ENCODE data around the gene FKBP5. TPM values are rescaled to one million over a fixed set of nuclear protein-coding genes. Genes with fewer than 3 reads are reported as not detected.
A peak's percentile ranks its signal among the peaks of the same experiment; 100 is the strongest.

Gene FKBP5
- total and polyA plus RNA-seq, 2 of the 4 experiments (the other 2 are of a cell fraction), result 6.8 to 7.0 TPM

DNA sequence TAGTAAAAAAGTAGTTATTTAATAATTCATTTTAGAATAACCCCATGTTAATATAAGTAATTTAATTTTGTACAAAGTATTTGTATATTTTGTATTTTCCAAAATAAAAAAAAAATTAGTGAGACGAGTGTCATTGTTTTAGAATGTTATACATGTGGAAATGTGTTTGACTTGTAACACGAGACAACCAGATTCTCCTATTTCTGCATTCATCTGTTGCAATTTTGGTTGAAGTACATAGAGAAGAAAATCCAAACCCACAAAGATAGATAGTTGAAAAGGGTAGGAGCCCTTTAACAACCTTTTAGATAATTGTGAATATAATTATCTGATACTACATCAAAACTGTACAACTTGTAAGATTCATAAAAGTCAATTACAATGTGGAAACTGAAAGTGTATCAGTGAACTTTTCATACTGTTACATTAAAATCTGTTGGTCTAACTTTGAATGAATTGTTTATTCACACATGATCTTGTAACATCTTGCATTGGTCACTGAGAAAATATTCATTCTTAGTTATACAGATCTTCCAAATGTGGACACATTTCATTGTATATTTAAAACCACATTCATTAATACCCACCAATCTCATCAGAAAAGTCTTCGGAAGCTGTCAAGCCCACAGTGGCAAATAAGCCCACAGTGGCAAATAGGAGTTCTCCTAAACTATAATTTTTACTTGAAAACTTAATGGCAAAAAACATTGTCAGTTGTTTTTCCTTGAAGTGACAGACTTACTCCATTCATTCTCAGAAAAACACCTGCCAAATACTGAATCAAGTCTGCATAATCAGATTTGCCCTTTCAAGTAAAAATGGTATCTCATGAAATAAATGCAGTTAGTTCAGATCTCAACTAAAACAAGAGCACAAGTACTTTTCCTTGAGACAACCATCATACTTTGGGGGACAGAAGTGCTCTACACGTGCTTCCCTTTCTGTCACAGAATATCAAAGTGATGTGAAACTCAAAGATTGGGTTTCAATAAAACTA, 52.8 kb downstream of the FKBP5 start:
- no TSS peak for BruUV-seq (replicated peaks)
- no peaks in the 10 kb centered on the region; a peak in 1 of 4 replicates for H3K79me1 ChIP-seq (ENCODE audit: low read depth in 1 of 2, low read length in 2 of 2)
- H3K36me3 ChIP-seq (ENCODE audit: control insufficient read depth, insufficient read depth, low read length), result no peaks in the 10 kb centered on the region
- WGBS, 2 experiments (ENCODE audit: extremely low coverage in 2 of 2, insufficient read length in 1 of 2), result no CpG with 5 or more reads among the region's 4 CpGs
- peak; percentile 4; the same call in 1 of the 2 replicates for TF ChIP-seq CEBPB (IDR thresholded peaks at IDR 0.05; ENCODE audit: low read depth, low read length)
- TF ChIP-seq, protein P1, sequence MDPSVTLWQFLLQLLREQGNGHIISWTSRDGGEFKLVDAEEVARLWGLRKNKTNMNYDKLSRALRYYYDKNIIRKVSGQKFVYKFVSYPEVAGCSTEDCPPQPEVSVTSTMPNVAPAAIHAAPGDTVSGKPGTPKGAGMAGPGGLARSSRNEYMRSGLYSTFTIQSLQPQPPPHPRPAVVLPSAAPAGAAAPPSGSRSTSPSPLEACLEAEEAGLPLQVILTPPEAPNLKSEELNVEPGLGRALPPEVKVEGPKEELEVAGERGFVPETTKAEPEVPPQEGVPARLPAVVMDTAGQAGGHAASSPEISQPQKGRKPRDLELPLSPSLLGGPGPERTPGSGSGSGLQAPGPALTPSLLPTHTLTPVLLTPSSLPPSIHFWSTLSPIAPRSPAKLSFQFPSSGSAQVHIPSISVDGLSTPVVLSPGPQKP (IDR thresholded peaks at IDR 0.05; ENCODE audit: borderline replicate concordance, low read depth, low read length), result no peak
- peak; percentile 58 for ATAC-seq (ENCODE audit: low read depth)
- dilution Hi-C loops (cut with HindIII; ENCODE audit: low sequenced_read_pairs, unreplicated experiment) (no loop called here), intact Hi-C loops (cut with micrococcal nuclease) (no loop called here), in situ Hi-C loops (cut with MboI; ENCODE audit: low sequenced_read_pairs) (no loop called here)
- no peak overlapping the region for H2AK9ac ChIP-seq (replicated peaks; ENCODE audit: low read depth, low read length, poor library complexity)
- H3K27ac ChIP-seq (ENCODE audit: insufficient read depth, low read length), result peak overlapping the region; percentile 32; the same call in 1 of the 2 replicates
- no peaks in the 10 kb centered on the region for H3K9me3 ChIP-seq (ENCODE audit: control insufficient read depth, insufficient read depth, low read length)
- ChIA-PET CTCF (no interaction called here), POLR2A (ENCODE audit: unreplicated experiment) (no interaction called here)
- H3K56ac ChIP-seq (ENCODE audit: extremely low read depth, insufficient read depth, low read length), result no peak overlapping the region
- no peak overlapping the region for H2BK120ac ChIP-seq (ENCODE audit: low read depth, low read length)
- no peak overlapping the region for H3K4ac ChIP-seq (ENCODE audit: low read depth, low read length)
- no peaks in the 10 kb centered on the region for H3K27me3 ChIP-seq (ENCODE audit: control insufficient read depth, insufficient read depth, low read length)
- no peak overlapping the region for H3K14ac ChIP-seq (replicated peaks; ENCODE audit: low read depth, low read length)
- H3K4me1 ChIP-seq (ENCODE audit: control insufficient read depth, insufficient read depth, low read length), result peaks cover 9% of the 10 kb centered on the region
- H3K23ac ChIP-seq (ENCODE audit: low read depth, low read length), result no peak overlapping the region
- no peak overlapping the region for H3K9ac ChIP-seq (ENCODE audit: low read depth, low read length)
- H2BK20ac ChIP-seq (ENCODE audit: low read depth, low read length), result no peak overlapping the region
- no peak overlapping the region for H4K5ac ChIP-seq (ENCODE audit: low read depth, low read length)
- H2AFZ ChIP-seq (replicated peaks; ENCODE audit: low read length, poor library complexity), result no peak overlapping the region
- no peaks in the 10 kb centered on the region for H4K20me1 ChIP-seq (ENCODE audit: insufficient read depth, low read length)
- no peak overlapping the region for H2AK5ac ChIP-seq (ENCODE audit: low read depth, low read length)
- H4K8ac ChIP-seq (ENCODE audit: low read depth in 2 of 2, low read length in 2 of 2), result no peak overlapping the region
- H3K4me2 ChIP-seq (ENCODE audit: low read depth, low read length), result no peak overlapping the region; the same call in 1 of the 2 replicates
- peak overlapping the region; percentile 14 for H2BK5ac ChIP-seq (ENCODE audit: low read depth, low read length, poor library complexity, severe bottlenecking)
- peaks cover 2% of the 10 kb centered on the region for H3K9me1 ChIP-seq (ENCODE audit: insufficient read depth, low read length)
- peak overlapping the region; percentile 55; the same call in 1 of the 2 replicates for H3K18ac ChIP-seq (ENCODE audit: low read depth, low read length)
- no peak overlapping the region for H3K4me3 ChIP-seq (ENCODE audit: insufficient read depth, low read depth, low read length)
- H4K91ac ChIP-seq (ENCODE audit: insufficient read depth, low read depth, low read length), result no peak overlapping the region
- peak; percentile 53 for DNase-seq
- H2BK15ac ChIP-seq (ENCODE audit: low read depth, low read length), result no peak overlapping the region
